ENCODE data around the gene UQCC5.
"Not testable (repeated sequence)": the region's sequence is repeated elsewhere in the genome, so short reads cannot be mapped to it uniquely, and the experiment has no call there.

UQCC5 gene

GRCh38 chr3:52523386-52524257 is 12.8 kb upstream of the UQCC5 start:
- TF ChIP-seq PKNOX1 (IDR thresholded peaks at IDR 0.05) (no peak), HDGF (IDR thresholded peaks at IDR 0.05; ENCODE audit: borderline replicate concordance) (no peak), L3MBTL2 (conservative IDR thresholded peaks at IDR 0.05) (no peak), ARNT (IDR thresholded peaks at IDR 0.05) (no peak), FOXM1 (IDR thresholded peaks at IDR 0.05; ENCODE audit: borderline replicate concordance) (no peak), BHLHE40 (IDR thresholded peaks at IDR 0.05; ENCODE audit: borderline replicate concordance) (no peak)
- DNase-seq (ENCODE audit: extremely low spot score) = no peak
- ChIA-PET POLR2A (interaction anchor here (1.1 kb wide), 1 partner anchor 13 kb away, joined by 5 read pairs; the partner anchor contains the start of gene UQCC5), CTCF (no interaction called here)

GRCh38 chr3:52524258-52524751 is 12.1 kb upstream of the UQCC5 start:
- TF ChIP-seq LEF1 (IDR thresholded peaks at IDR 0.05; ENCODE audit: borderline replicate concordance) (no peak), FOXM1 (IDR thresholded peaks at IDR 0.05; ENCODE audit: borderline replicate concordance) (no peak), PKNOX1 (IDR thresholded peaks at IDR 0.05) (no peak), BHLHE40 (IDR thresholded peaks at IDR 0.05; ENCODE audit: borderline replicate concordance) (no peak)
- ChIA-PET POLR2A (no interaction called here), CTCF (no interaction called here)
- no peak for DNase-seq (ENCODE audit: extremely low spot score)

- ChIA-PET CTCF (no interaction called here), POLR2A (no interaction called here)
- TF ChIP-seq NFRKB (IDR thresholded peaks at IDR 0.05) (no peak), FOXK2 (IDR thresholded peaks at IDR 0.05) (no peak)
- DNase-seq (ENCODE audit: extremely low spot score) = no peak
These were observed 11.4 kb upstream of the UQCC5 start for GRCh38 chr3:52524752-52525679.

GRCh38 chr3:52525680-52526561 is 10.5 kb upstream of the UQCC5 start:
- ChIA-PET CTCF (no interaction called here), POLR2A (interaction anchor here (1.1 to 1.2 kb wide), 2 partner anchors 8 to 10 kb away, joined by 3 to 4 read pairs; partner anchors contain the start of gene UQCC5)
- TF ChIP-seq ZNF384 (IDR thresholded peaks at IDR 0.05) = no peak
- TF ChIP-seq ELF4 (IDR thresholded peaks at IDR 0.05) = no peak
- no peak for TF ChIP-seq TARDBP (IDR thresholded peaks at IDR 0.05)
- no peak for TF ChIP-seq HDGF (IDR thresholded peaks at IDR 0.05; ENCODE audit: borderline replicate concordance)
- TF ChIP-seq FOXM1 (IDR thresholded peaks at IDR 0.05; ENCODE audit: borderline replicate concordance) = no peak
- no peak for TF ChIP-seq CTBP1 (IDR thresholded peaks at IDR 0.05; ENCODE audit: borderline replicate concordance)
- TF ChIP-seq SP1 (IDR thresholded peaks at IDR 0.05) = no peak
- no peak for TF ChIP-seq ARNT (IDR thresholded peaks at IDR 0.05)
- no peak for TF ChIP-seq LEF1 (IDR thresholded peaks at IDR 0.05; ENCODE audit: borderline replicate concordance)
- TF ChIP-seq L3MBTL2 (conservative IDR thresholded peaks at IDR 0.05) = no peak
- TF ChIP-seq NFRKB (IDR thresholded peaks at IDR 0.05) = no peak
- TF ChIP-seq PKNOX1 (IDR thresholded peaks at IDR 0.05) = no peak
- TF ChIP-seq FOXA1 (IDR thresholded peaks at IDR 0.05) = no peak
- TF ChIP-seq SUZ12 (IDR thresholded peaks at IDR 0.05) = no peak
- no peak for DNase-seq (ENCODE audit: extremely low spot score)

- CTCF ChIA-PET = not testable (repeated sequence)
- POLR2A ChIA-PET = interaction anchor here (1.1 to 1.2 kb wide), 2 partner anchors 9 to 10 kb away, joined by 3 to 4 read pairs; partner anchors contain the start of gene UQCC5
These were observed 9.8 kb upstream of the UQCC5 start for GRCh38 chr3:52526671-52527038.

More at GRCh38 chr3:52526671-52527038, 9.8 kb upstream of the UQCC5 start:
- DNase-seq (ENCODE audit: extremely low spot score) = not testable (repeated sequence)
